NCI-H1436 treated with DMSO at 0.1 percent for 48 hours (cell line): ENCODE data around the gene RGS5.
"Not testable (repeated sequence)": the region's sequence is repeated elsewhere in the genome, so short reads cannot be mapped to it uniquely, and the experiment has no call there.

Experiments
- DNase-seq: peaks from one replicate; lab custom pipeline; 2025; lab: John Stamatoyannopoulos, UW

RGS5 gene

GRCh38 chr1:163202833-163203451 lies at the start of gene RGS5:
Gene RGS5 (minus strand): TSS chr1:163202916. CDS start chr1:163202835, 81 bp downstream.
- DNase-seq = no peak

GRCh38 chr1:163250382-163250974 lies 47.8 kb upstream of the RGS5 start:
- DNase-seq = no peak

- DNase-seq = no peak
These were observed 45.3 kb upstream of the RGS5 start for GRCh38 chr1:163248064-163248463.

- DNase-seq = not testable (repeated sequence)
These were observed 41.9 kb upstream of the RGS5 start for GRCh38 chr1:163244648-163245047.

GRCh38 chr1:163241746-163242145 lies 39.0 kb upstream of the RGS5 start:
- no peak for DNase-seq

- DNase-seq = no peak
These were observed 38.0 kb upstream of the RGS5 start for GRCh38 chr1:163240705-163241104.

GRCh38 chr1:163233643-163234042 lies 30.9 kb upstream of the RGS5 start:
- DNase-seq = not testable (repeated sequence)

GRCh38 chr1:163231385-163231784 lies 28.7 kb upstream of the RGS5 start:
- DNase-seq = no peak

- DNase-seq = no peak
These were observed 28.1 kb upstream of the RGS5 start for GRCh38 chr1:163230827-163231226.

GRCh38 chr1:163228271-163228670 lies 25.6 kb upstream of the RGS5 start:
- not testable (repeated sequence) for DNase-seq

- no peak for DNase-seq
These were observed 24.4 kb upstream of the RGS5 start for GRCh38 chr1:163227126-163227525.

GRCh38 chr1:163213626-163214025 lies 10.9 kb upstream of the RGS5 start:
- no peak for DNase-seq

- no peak for DNase-seq
These were observed 9.0 kb upstream of the RGS5 start for GRCh38 chr1:163211667-163212066.

GRCh38 chr1:163205513-163205912 lies 2.8 kb upstream of the RGS5 start:
- DNase-seq = no peak

GRCh38 chr1:163203561-163203960 lies 845 bp upstream of the RGS5 start:
- DNase-seq = no peak

- DNase-seq = no peak
These were observed 810 bp downstream of the RGS5 start for GRCh38 chr1:163201906-163202305.

- no peak for DNase-seq
These were observed 5.7 kb downstream of the RGS5 start for GRCh38 chr1:163197022-163197421.

- DNase-seq = no peak
These were observed 6.3 kb downstream of the RGS5 start for GRCh38 chr1:163196449-163196787.

- DNase-seq = no peak
These were observed 6.8 kb downstream of the RGS5 start for GRCh38 chr1:163195728-163196448.

- DNase-seq = no peak
These were observed 11.4 kb downstream of the RGS5 start for GRCh38 chr1:163191301-163191700.

- no peak for DNase-seq
These were observed 13.8 kb downstream of the RGS5 start for GRCh38 chr1:163188947-163189346.

- DNase-seq = no peak
These were observed 14.9 kb downstream of the RGS5 start for GRCh38 chr1:163187849-163188248.

GRCh38 chr1:163186862-163187261 lies 15.9 kb downstream of the RGS5 start:
- DNase-seq = no peak
